ENCODE data around the gene INPP5B. TPM values are rescaled to one million over a fixed set of nuclear protein-coding genes. Genes with fewer than 3 reads are reported as not detected.

INPP5B gene
- total and polyA plus RNA-seq, 2 donors (not counting 1 experiment from before 2014, with no cell fraction given), result 23.6 to 55.0 TPM

GRCh38 chr1:37879865-37880264 lies 67.0 kb downstream of the INPP5B start:
- Histone ChIP-seq H3K27ac (ENCODE audit: insufficient read depth, low read length) (no peak overlapping the region), H2AFZ (ENCODE audit: low read length) (no peak overlapping the region), H3K9ac (ENCODE audit: insufficient read depth, low read length) (no peak overlapping the region), H3K4me2 (ENCODE audit: extremely low read depth, insufficient read depth, low read length) (no peak overlapping the region), H3K4me3 (replicated peaks in 1 of 4; ENCODE audit: control extremely low read depth in 1 of 4, insufficient read depth in 1 of 4, low read depth in 3 of 4, low read length in 4 of 4) (no peak overlapping the region), H3K36me3 (ENCODE audit: control insufficient read depth, insufficient read depth, low read length) (peaks cover 7% of the 10 kb centered on the region), H3K27me3 (ENCODE audit: control insufficient read depth, insufficient read depth, low read length) (no peaks in the 10 kb centered on the region), H4K20me1 (ENCODE audit: control insufficient read depth, extremely low read depth, insufficient read depth, low read length) (no peaks in the 10 kb centered on the region), H3K4me1 (ENCODE audit: control insufficient read depth, extremely low read depth, insufficient read depth, low read length) (no peaks in the 10 kb centered on the region), H3K9me3 (ENCODE audit: control insufficient read depth, insufficient read depth, low read depth, low read length) (no peaks in the 10 kb centered on the region), H3K79me2 (ENCODE audit: control insufficient read depth, insufficient read depth, low read length) (no peaks in the 10 kb centered on the region)
- DNase-seq (ENCODE audit: low read depth in 2 of 2), result no peak
- TF ChIP-seq EZH2 (IDR thresholded peaks at IDR 0.05; ENCODE audit: low read length, missing control alignments) (no peak), CTCF (conservative IDR thresholded peaks at IDR 0.05 in 1 of 2, IDR thresholded peaks at IDR 0.05 in 1 of 2; ENCODE audit: low read depth in 1 of 2, low read length in 2 of 2) (no peak)

- H3K4me2 ChIP-seq (ENCODE audit: extremely low read depth, insufficient read depth, low read length), result no peak overlapping the region
- H3K79me2 ChIP-seq (ENCODE audit: control insufficient read depth, insufficient read depth, low read length), result no peaks in the 10 kb centered on the region
- H3K36me3 ChIP-seq (ENCODE audit: control insufficient read depth, insufficient read depth, low read length), result peaks cover 7% of the 10 kb centered on the region
Measured at GRCh38 chr1:37878071-37878470, 68.8 kb downstream of the INPP5B start.

GRCh38 chr1:37875833-37876232 lies 71.0 kb downstream of the INPP5B start:
- Histone ChIP-seq H3K4me1 (ENCODE audit: control insufficient read depth, extremely low read depth, insufficient read depth, low read length) (no peaks in the 10 kb centered on the region), H3K9ac (ENCODE audit: insufficient read depth, low read length) (no peak overlapping the region), H3K4me2 (ENCODE audit: extremely low read depth, insufficient read depth, low read length) (no peak overlapping the region), H3K27me3 (ENCODE audit: control insufficient read depth, insufficient read depth, low read length) (no peaks in the 10 kb centered on the region), H3K79me2 (ENCODE audit: control insufficient read depth, insufficient read depth, low read length) (no peaks in the 10 kb centered on the region), H4K20me1 (ENCODE audit: control insufficient read depth, extremely low read depth, insufficient read depth, low read length) (no peaks in the 10 kb centered on the region), H3K27ac (ENCODE audit: insufficient read depth, low read length) (no peak overlapping the region), H3K4me3 (replicated peaks in 1 of 4; ENCODE audit: control extremely low read depth in 1 of 4, insufficient read depth in 1 of 4, low read depth in 3 of 4, low read length in 4 of 4) (no peak overlapping the region), H3K9me3 (ENCODE audit: control insufficient read depth, insufficient read depth, low read depth, low read length) (no peaks in the 10 kb centered on the region), H3K36me3 (ENCODE audit: control insufficient read depth, insufficient read depth, low read length) (peaks cover 7% of the 10 kb centered on the region), H2AFZ (ENCODE audit: low read length) (no peak overlapping the region)
- DNase-seq (ENCODE audit: low read depth in 2 of 2), result no peak
- TF ChIP-seq CTCF (conservative IDR thresholded peaks at IDR 0.05 in 1 of 2, IDR thresholded peaks at IDR 0.05 in 1 of 2; ENCODE audit: low read depth in 1 of 2, low read length in 2 of 2) (peak in 1 of 2 donors; percentile 19), EZH2 (IDR thresholded peaks at IDR 0.05; ENCODE audit: low read length, missing control alignments) (no peak)

More at GRCh38 chr1:37878071-37878470, 68.8 kb downstream of the INPP5B start:
- TF ChIP-seq EZH2 (IDR thresholded peaks at IDR 0.05; ENCODE audit: low read length, missing control alignments) (no peak), CTCF (conservative IDR thresholded peaks at IDR 0.05 in 1 of 2, IDR thresholded peaks at IDR 0.05 in 1 of 2; ENCODE audit: low read depth in 1 of 2, low read length in 2 of 2) (no peak)
- no peak for DNase-seq (ENCODE audit: low read depth in 2 of 2)
- Histone ChIP-seq H3K9ac (ENCODE audit: insufficient read depth, low read length) (no peak overlapping the region), H4K20me1 (ENCODE audit: control insufficient read depth, extremely low read depth, insufficient read depth, low read length) (no peaks in the 10 kb centered on the region), H3K27ac (ENCODE audit: insufficient read depth, low read length) (no peak overlapping the region), H3K27me3 (ENCODE audit: control insufficient read depth, insufficient read depth, low read length) (no peaks in the 10 kb centered on the region), H3K4me1 (ENCODE audit: control insufficient read depth, extremely low read depth, insufficient read depth, low read length) (no peaks in the 10 kb centered on the region), H3K9me3 (ENCODE audit: control insufficient read depth, insufficient read depth, low read depth, low read length) (no peaks in the 10 kb centered on the region), H2AFZ (ENCODE audit: low read length) (no peak overlapping the region), H3K4me3 (replicated peaks in 1 of 4; ENCODE audit: control extremely low read depth in 1 of 4, insufficient read depth in 1 of 4, low read depth in 3 of 4, low read length in 4 of 4) (no peak overlapping the region)
